Measurements from ENCODE around the gene RHBDL3. TPM values are rescaled to one million over a fixed set of nuclear protein-coding genes. Genes with fewer than 3 reads are reported as not detected.

RHBDL3 gene, protein sequence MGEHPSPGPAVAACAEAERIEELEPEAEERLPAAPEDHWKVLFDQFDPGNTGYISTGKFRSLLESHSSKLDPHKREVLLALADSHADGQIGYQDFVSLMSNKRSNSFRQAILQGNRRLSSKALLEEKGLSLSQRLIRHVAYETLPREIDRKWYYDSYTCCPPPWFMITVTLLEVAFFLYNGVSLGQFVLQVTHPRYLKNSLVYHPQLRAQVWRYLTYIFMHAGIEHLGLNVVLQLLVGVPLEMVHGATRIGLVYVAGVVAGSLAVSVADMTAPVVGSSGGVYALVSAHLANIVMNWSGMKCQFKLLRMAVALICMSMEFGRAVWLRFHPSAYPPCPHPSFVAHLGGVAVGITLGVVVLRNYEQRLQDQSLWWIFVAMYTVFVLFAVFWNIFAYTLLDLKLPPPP
- 1.4 and 4.4 TPM in 2 replicates for total RNA-seq (ENCODE audit: low replicate concordance)
- long read RNA-seq, result 0 reads

DNA sequence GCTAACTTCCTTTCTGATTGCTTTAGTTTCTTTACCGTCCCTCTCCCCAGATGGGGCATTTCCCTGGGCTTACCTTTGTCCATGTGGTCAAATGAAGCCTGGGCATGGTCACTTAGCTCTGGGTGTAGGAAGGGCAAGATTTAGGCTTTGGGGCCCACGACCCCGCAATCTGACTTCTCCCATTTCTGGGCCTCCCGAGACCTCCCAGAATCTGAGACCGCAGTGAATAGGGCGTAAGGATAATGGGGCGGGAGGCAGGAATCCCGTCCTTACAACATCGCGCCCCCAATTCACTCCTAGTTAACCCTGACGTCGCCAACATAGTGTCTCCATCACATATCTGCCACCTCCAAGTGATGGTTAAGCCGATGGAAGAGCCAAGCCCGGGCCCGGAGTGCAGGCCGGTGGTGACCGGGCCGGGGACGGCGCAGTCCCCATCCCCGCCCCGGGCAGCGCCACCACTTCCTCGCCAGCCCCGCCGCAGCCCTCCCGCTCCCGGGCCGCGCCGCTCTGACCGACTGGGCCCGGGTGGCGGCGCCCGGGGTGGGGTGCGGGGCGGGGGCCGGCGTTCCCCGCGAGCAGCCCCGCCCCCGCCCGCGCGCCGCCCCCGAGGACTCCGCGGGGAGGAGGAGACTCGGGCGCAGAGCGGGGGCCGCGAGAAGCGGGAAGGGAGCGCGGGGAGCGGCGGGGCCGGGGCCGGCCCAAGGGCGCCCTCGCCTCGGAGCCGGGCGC is at the start of gene RHBDL3:
Gene RHBDL3, plus strand, starts transcription at position 641 of the 732 bp plus-strand sequence. CDS start 358 bp downstream, outside the sequence.
- Mint-ChIP-seq H3K27me3 (peaks cover 82% of the 10 kb centered on the region), H3K27ac (peak within 1 kb of the TSS; percentile 59), H3K36me3 (no peaks in the 10 kb centered on the region), H3K9me3 (no peaks in the 10 kb centered on the region), H3K4me1 (ENCODE audit: unreplicated experiment) (peaks cover 32% of the 10 kb centered on the region), H3K4me3 (peak within 1 kb of the TSS; percentile 84)
- TF ChIP-seq, protein P1, sequence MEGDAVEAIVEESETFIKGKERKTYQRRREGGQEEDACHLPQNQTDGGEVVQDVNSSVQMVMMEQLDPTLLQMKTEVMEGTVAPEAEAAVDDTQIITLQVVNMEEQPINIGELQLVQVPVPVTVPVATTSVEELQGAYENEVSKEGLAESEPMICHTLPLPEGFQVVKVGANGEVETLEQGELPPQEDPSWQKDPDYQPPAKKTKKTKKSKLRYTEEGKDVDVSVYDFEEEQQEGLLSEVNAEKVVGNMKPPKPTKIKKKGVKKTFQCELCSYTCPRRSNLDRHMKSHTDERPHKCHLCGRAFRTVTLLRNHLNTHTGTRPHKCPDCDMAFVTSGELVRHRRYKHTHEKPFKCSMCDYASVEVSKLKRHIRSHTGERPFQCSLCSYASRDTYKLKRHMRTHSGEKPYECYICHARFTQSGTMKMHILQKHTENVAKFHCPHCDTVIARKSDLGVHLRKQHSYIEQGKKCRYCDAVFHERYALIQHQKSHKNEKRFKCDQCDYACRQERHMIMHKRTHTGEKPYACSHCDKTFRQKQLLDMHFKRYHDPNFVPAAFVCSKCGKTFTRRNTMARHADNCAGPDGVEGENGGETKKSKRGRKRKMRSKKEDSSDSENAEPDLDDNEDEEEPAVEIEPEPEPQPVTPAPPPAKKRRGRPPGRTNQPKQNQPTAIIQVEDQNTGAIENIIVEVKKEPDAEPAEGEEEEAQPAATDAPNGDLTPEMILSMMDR (conservative IDR thresholded peaks at IDR 0.05), result no peak
- DNase-seq (ENCODE audit: extremely low spot score, unreplicated experiment), result no peak

DNA sequence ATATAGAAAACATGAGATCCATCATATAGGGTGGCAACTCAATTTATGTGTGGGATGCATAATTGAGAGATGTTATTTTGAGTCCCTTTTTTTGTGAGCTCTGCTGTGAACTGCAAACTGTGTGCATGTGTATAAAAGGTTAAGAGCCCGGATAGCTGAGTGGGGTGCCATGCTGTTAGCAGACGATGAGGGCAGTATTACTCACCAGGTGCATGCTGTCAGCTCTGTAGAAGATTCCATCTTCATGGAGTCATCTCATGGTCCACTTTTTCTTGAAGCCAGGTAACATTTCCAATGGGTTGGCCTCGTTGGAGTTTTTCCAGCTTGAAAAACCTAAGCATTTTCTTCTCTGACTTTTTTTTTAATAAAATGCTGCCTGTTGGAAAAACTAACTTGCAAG is 43.0 kb upstream of the RHBDL3 start:
- Mint-ChIP-seq H3K36me3 (peaks cover 9% of the 10 kb centered on the region), H3K4me3 (no peak overlapping the region), H3K4me1 (ENCODE audit: unreplicated experiment) (no peaks in the 10 kb centered on the region), H3K9me3 (no peaks in the 10 kb centered on the region), H3K27ac (no peak overlapping the region), H3K27me3 (no peaks in the 10 kb centered on the region)
- TF ChIP-seq, protein P1 (conservative IDR thresholded peaks at IDR 0.05), result no peak
- no peak for DNase-seq (ENCODE audit: extremely low spot score, unreplicated experiment)

DNA sequence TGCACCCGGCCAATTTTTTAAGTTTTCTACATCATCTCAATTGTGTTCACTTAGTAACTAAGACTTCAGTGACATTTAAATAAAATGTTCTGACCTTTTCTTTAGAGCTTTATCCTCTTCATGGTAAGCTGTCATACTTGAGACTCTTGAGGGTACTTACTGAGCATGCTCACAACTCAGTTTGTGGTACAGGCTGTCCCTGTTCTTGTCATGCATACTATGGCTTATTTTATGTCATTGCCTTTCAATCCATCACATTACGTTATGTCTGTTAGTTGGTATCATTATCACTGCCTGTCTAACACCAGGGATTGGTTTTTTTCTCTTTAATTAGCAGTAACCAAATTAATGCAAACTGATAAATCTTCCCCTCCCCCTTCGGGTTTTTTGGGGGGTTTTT is 41.9 kb upstream of the RHBDL3 start:
- Mint-ChIP-seq H3K4me1 (ENCODE audit: unreplicated experiment) (no peaks in the 10 kb centered on the region), H3K9me3 (no peaks in the 10 kb centered on the region), H3K27me3 (no peaks in the 10 kb centered on the region), H3K36me3 (peaks cover 9% of the 10 kb centered on the region), H3K27ac (no peak overlapping the region), H3K4me3 (no peak overlapping the region)
- TF ChIP-seq, protein P1 (conservative IDR thresholded peaks at IDR 0.05), result no peak
- DNase-seq (ENCODE audit: extremely low spot score, unreplicated experiment), result no peak

DNA sequence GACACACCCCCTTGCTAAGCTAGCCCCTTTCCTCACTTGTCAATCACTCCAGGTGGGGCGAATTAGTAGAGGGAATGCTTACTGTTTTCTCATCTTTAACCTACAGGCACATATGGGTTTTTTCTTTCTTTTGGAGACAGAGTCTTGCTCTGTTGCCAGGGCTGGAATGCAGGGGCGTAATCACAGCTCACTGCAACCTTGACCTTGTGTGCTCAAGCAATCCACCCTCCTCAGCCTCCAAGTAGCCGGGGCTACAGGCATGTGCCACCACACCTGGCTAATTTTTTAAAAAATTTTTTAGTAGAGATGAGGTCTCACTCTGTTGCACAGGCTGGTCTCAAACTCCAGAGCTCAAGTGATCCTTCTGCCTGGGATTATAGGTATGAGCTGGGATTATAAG is 38.7 kb upstream of the RHBDL3 start:
- Mint-ChIP-seq H3K9me3 (no peaks in the 10 kb centered on the region), H3K27me3 (no peaks in the 10 kb centered on the region), H3K4me3 (no peak overlapping the region), H3K4me1 (ENCODE audit: unreplicated experiment) (peaks cover 7% of the 10 kb centered on the region), H3K36me3 (no peaks in the 10 kb centered on the region), H3K27ac (no peak overlapping the region)
- DNase-seq (ENCODE audit: extremely low spot score, unreplicated experiment), result no peak
- TF ChIP-seq, protein P1 (conservative IDR thresholded peaks at IDR 0.05), result no peak

DNA sequence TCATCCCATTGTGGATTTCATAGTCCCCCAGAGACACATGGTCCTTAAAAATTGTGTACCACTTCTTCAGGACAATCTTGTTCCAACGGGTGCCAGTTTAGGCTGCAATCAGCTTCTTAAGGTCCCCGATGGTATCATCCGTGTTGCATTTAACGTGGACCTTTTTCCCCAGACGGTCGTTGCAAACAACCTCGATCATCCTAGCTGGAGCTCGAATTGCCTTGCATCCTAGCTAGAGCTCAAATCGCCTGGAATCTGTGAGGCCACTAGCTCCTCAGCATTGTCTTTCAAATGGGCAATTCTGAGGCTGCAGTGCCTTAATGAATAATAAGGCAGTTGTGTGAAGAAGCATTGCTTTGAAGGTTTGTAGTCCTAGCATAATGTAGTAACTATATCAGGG is 37.7 kb upstream of the RHBDL3 start:
- Mint-ChIP-seq H3K27ac (no peak overlapping the region), H3K36me3 (no peaks in the 10 kb centered on the region), H3K9me3 (no peaks in the 10 kb centered on the region), H3K4me3 (no peak overlapping the region), H3K4me1 (ENCODE audit: unreplicated experiment) (peaks cover 13% of the 10 kb centered on the region), H3K27me3 (no peaks in the 10 kb centered on the region)
- no peak for DNase-seq (ENCODE audit: extremely low spot score, unreplicated experiment)
- TF ChIP-seq, protein P1 (conservative IDR thresholded peaks at IDR 0.05), result no peak
